ENCODE data around the gene CACNG1. TPM values are rescaled to one million over a fixed set of nuclear protein-coding genes. Genes with fewer than 3 reads are reported as not detected.

The CACNG1 gene
- polyA plus RNA-seq, 1 donor from 2014 or later, result 0.77 TPM

- no peaks in the 10 kb centered on the region for H3K9me3 ChIP-seq (ENCODE audit: low read length)
- no peaks in the 10 kb centered on the region for H3K9me2 ChIP-seq (ENCODE audit: insufficient read depth, low read length)
- H3K4me3 ChIP-seq (ENCODE audit: low read length), result no peak overlapping the region
- no peaks in the 10 kb centered on the region for H3K27me3 ChIP-seq (ENCODE audit: insufficient read depth, low read depth, low read length)
- H3K36me3 ChIP-seq (ENCODE audit: insufficient read depth, low read length), result no peaks in the 10 kb centered on the region
- H3K9ac ChIP-seq (ENCODE audit: low read length), result no peak overlapping the region
- TF ChIP-seq EP300 (conservative IDR thresholded peaks at IDR 0.05; ENCODE audit: poor library complexity, severe bottlenecking), result no peak
- H3F3A ChIP-seq (ENCODE audit: insufficient read depth, low read length, poor library complexity, severe bottlenecking), result no peaks in the 10 kb centered on the region
- H3K79me2 ChIP-seq (replicated peaks; ENCODE audit: insufficient read depth, low read length), result no peaks in the 10 kb centered on the region
- H4K20me1 ChIP-seq (ENCODE audit: insufficient read depth), result no peaks in the 10 kb centered on the region
- no peak overlapping the region for H3K27ac ChIP-seq (ENCODE audit: low read length)
- no peak overlapping the region for H2AFZ ChIP-seq (ENCODE audit: low read depth, low read length)
- H3K4me2 ChIP-seq (ENCODE audit: low read length), result no peak overlapping the region
These were observed 12.6 kb downstream of the CACNG1 start for GRCh38 chr17:67056746-67057490.

GRCh38 chr17:67058036-67058435 lies 13.7 kb downstream of the CACNG1 start:
- H3K79me2 ChIP-seq (replicated peaks; ENCODE audit: insufficient read depth, low read length), result no peaks in the 10 kb centered on the region
- no peaks in the 10 kb centered on the region for H3K36me3 ChIP-seq (ENCODE audit: insufficient read depth, low read length)
- no peak overlapping the region for H2AFZ ChIP-seq (ENCODE audit: low read depth, low read length)
- no peak overlapping the region for H3K27ac ChIP-seq (ENCODE audit: low read length)
- no peaks in the 10 kb centered on the region for H3K9me2 ChIP-seq (ENCODE audit: insufficient read depth, low read length)
- no peak overlapping the region for H3K4me3 ChIP-seq (ENCODE audit: low read length)
- H3K4me2 ChIP-seq (ENCODE audit: low read length), result no peak overlapping the region
- H3F3A ChIP-seq (ENCODE audit: insufficient read depth, low read length, poor library complexity, severe bottlenecking), result no peaks in the 10 kb centered on the region
- no peaks in the 10 kb centered on the region for H3K27me3 ChIP-seq (ENCODE audit: insufficient read depth, low read depth, low read length)
- H4K20me1 ChIP-seq (ENCODE audit: insufficient read depth), result no peaks in the 10 kb centered on the region
- no peaks in the 10 kb centered on the region for H3K9me3 ChIP-seq (ENCODE audit: low read length)
- no peak for TF ChIP-seq SMC3 (conservative IDR thresholded peaks at IDR 0.05; ENCODE audit: poor library complexity)
- TF ChIP-seq EZH2 (IDR thresholded peaks at IDR 0.05; ENCODE audit: borderline replicate concordance, insufficient read depth, low read length, poor library complexity, severe bottlenecking), result no peak
- no peak for TF ChIP-seq EP300 (conservative IDR thresholded peaks at IDR 0.05; ENCODE audit: poor library complexity, severe bottlenecking)
- no peak for TF ChIP-seq CTCF (IDR thresholded peaks at IDR 0.05; ENCODE audit: poor library complexity, severe bottlenecking)
- no peak for TF ChIP-seq RAD21 (conservative IDR thresholded peaks at IDR 0.05)
- no peak for TF ChIP-seq TAF1 (IDR thresholded peaks at IDR 0.05; ENCODE audit: low read depth)
- TF ChIP-seq POLR2AphosphoS5 (IDR thresholded peaks at IDR 0.05), result no peak
- no peak for TF ChIP-seq REST (IDR thresholded peaks at IDR 0.05; ENCODE audit: borderline replicate concordance)
- no peak for TF ChIP-seq MXI1 (conservative IDR thresholded peaks at IDR 0.05; ENCODE audit: poor library complexity, severe bottlenecking)
- H3K9ac ChIP-seq (ENCODE audit: low read length), result no peak overlapping the region

All from neural cell (in vitro differentiated cells).